ENCODE results near the gene RNF7.

DNA sequence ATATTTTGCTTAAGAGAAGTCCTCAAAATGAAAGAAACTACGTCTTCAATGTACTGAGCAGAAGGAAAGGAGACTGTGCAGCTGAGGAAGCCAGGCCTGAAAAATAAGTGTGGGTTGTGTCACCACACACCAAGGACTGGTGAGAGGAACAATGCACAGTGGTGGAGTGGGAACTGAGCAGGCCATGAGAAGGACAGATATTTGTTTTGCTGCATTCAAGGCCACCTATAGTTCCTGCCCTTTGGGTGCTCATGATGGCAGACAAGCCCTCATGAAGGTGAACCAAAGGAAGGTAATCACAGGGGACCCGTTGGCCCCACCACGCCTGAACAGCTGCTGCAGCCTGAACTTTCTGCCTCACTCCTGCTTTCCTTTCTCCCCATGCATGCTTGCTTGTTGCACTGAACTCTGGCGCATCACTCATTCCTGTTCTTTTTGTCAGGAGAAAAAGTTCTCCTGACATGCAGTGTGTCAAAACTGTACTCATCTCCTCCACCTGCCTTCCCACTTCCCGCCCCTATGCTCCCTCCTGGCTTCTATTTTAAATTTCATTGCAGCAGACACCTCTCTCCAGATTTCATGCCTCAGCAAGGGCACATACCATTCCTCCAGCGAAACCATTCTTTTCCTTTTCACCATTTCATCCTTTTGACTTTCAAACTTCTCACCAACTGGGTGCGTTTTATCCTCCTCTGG is 2.2 kb upstream of the RNF7 start:
- TF ChIP-seq, protein P1, sequence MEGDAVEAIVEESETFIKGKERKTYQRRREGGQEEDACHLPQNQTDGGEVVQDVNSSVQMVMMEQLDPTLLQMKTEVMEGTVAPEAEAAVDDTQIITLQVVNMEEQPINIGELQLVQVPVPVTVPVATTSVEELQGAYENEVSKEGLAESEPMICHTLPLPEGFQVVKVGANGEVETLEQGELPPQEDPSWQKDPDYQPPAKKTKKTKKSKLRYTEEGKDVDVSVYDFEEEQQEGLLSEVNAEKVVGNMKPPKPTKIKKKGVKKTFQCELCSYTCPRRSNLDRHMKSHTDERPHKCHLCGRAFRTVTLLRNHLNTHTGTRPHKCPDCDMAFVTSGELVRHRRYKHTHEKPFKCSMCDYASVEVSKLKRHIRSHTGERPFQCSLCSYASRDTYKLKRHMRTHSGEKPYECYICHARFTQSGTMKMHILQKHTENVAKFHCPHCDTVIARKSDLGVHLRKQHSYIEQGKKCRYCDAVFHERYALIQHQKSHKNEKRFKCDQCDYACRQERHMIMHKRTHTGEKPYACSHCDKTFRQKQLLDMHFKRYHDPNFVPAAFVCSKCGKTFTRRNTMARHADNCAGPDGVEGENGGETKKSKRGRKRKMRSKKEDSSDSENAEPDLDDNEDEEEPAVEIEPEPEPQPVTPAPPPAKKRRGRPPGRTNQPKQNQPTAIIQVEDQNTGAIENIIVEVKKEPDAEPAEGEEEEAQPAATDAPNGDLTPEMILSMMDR (IDR thresholded peaks at IDR 0.05; ENCODE audit: borderline replicate concordance, extremely low read depth, low read length, poor library complexity, severe bottlenecking), result no peak
- no peak for TF ChIP-seq EZH2 (IDR thresholded peaks at IDR 0.05; ENCODE audit: borderline replicate concordance, low read depth, low read length, severe bottlenecking)
